HG03139 (cell line): Measurements from ENCODE around the gene NPVF.
A peak's percentile ranks its signal among the peaks of the same experiment; 100 is the strongest.

ENCODE experiments used
- ATAC-seq: cut with Tn5 transposase; IDR thresholded peaks from one replicate; pipeline ENCODE4 v1.9.1; 2021; ENCODE audit not compliant: unreplicated experiment

The NPVF gene

GRCh38 chr7:25235471-25235870 is 7.2 kb upstream of the NPVF start:
- no peak for ATAC-seq

- no peak for ATAC-seq
Observed at GRCh38 chr7:25234336-25234735, 6.0 kb upstream of the NPVF start.

GRCh38 chr7:25223206-25223605 is 5.1 kb downstream of the NPVF start:
- ATAC-seq, result no peak

GRCh38 chr7:25222666-25223065 is 5.6 kb downstream of the NPVF start:
- ATAC-seq, result no peak

GRCh38 chr7:25221009-25221408 is 7.3 kb downstream of the NPVF start:
- no peak for ATAC-seq

GRCh38 chr7:25218191-25218590 is 10.1 kb downstream of the NPVF start:
- no peak for ATAC-seq

GRCh38 chr7:25216837-25217236 is 11.4 kb downstream of the NPVF start:
- no peak for ATAC-seq

- ATAC-seq, result no peak
Observed at GRCh38 chr7:25215694-25216335, 12.5 kb downstream of the NPVF start.

- no peak for ATAC-seq
Observed at GRCh38 chr7:25208525-25209221, 19.6 kb downstream of the NPVF start.

GRCh38 chr7:25207887-25208286 is 20.4 kb downstream of the NPVF start:
- ATAC-seq, result no peak

- no peak for ATAC-seq
Observed at GRCh38 chr7:25206765-25207164, 21.5 kb downstream of the NPVF start.

GRCh38 chr7:25196132-25196896 is 32.0 kb downstream of the NPVF start:
- no peak for ATAC-seq

GRCh38 chr7:25194036-25194435 is 34.2 kb downstream of the NPVF start:
- no peak for ATAC-seq

GRCh38 chr7:25192043-25192442 is 36.2 kb downstream of the NPVF start:
- no peak for ATAC-seq

- no peak for ATAC-seq
Observed at GRCh38 chr7:25189197-25189596, 39.1 kb downstream of the NPVF start.

- ATAC-seq, result no peak
Observed at GRCh38 chr7:25187932-25188331, 40.4 kb downstream of the NPVF start.

GRCh38 chr7:25186436-25186835 is 41.9 kb downstream of the NPVF start:
- no peak for ATAC-seq

- ATAC-seq, result no peak
Observed at GRCh38 chr7:25181532-25181931, 46.8 kb downstream of the NPVF start.

GRCh38 chr7:25180946-25181345 is 47.3 kb downstream of the NPVF start:
- ATAC-seq, result no peak

- ATAC-seq, result peak; percentile 33
Observed at GRCh38 chr7:25180592-25180923, 47.7 kb downstream of the NPVF start.

GRCh38 chr7:25179771-25180591 is 48.3 kb downstream of the NPVF start:
- ATAC-seq, result peak; percentile 96
